NAMALWA (cell line): ENCODE results near the gene TGM2.

Source experiments
- DNase-seq: peaks from one replicate; pipeline ENCODE4 v3.0.0-alpha.2; 2015; ENCODE audit warnings: low spot score

Gene TGM2

DNA sequence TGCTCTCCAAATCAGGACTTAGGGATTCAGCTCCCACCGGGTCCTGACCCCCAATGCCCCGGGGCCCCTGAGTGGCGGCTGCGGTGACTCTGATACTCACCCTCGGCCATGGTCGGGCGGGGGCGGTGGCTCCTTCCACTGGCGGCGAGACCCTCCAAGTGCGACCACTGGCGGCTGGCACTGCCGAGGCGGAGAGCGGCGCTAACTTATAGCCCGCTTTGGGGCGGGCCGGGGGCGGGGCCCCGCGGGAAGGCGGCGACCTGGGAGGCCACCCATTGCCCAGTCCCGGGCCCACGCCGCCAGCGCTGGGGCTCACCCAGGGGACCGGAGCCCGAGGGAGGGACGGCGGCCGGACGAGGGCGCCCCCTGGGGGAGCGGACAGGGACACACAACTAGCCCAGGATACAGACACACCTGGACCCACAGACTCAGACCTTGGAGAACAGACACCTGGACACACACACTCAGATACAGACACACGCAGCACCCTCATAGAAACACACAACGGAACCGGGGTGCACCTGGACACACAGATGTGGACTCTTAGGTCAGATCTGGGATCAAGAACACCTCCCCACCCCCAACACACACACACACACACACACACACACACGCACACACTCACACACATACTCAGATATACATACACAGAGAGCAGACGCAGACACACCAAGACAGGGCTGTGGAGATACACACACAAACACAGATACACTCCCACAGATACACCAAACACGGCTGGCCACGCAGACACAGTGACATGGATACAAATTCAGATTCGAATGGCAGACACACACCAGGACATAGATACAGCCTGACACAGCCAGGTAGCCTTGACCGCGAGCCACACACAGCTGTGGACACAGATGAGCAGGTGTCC is at the start of gene TGM2:
TSS of gene TGM2 (minus strand) at position 182 of the 877 bp plus-strand sequence. CDS start at position 110, 72 bp downstream.
- DNase-seq, result peak; percentile 60

DNA sequence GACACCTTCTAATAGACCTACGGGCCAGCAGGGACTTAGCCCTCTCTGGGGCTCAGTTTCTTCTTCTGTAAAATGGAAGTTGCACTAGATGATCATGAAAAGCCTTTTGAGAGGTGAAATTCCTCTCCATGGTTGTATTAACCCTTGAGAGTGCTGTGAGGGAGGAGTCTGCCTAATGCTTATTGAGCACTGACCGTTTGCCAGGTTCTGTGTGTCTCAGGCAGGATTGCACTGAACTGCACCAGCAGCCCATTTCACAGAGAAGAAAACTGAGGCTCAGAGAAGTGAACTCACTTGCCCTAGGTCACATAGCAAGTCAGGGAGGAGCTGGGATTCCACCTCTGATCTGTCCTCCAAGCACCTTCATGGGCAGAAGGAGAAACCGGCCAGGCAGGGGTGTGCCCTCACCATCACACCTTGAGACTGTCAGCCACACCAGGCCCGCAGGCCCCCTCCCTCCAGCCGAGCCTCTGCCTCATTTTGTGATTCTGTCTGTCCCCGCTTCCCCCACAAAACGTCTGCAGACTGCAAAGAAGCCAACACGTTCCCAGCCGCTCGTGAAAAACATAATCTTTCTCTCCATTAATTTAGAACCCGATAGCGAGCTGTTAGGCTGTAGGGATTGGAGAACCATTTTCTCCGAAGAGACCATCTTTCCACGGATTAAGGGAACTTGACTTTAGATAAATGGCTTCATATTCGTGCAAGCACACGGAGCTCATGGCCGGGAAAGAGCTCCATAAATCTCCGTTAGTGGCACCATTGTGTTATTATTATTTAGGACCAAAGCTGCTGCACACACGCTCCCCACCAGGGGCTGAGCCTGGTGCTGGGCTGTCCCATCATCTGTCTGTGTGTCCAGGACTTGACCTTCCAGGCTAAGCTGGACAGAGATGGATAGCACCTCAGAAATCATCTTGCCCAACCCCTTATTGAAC is 49.5 kb upstream of the TGM2 start:
- no peak for DNase-seq

DNA sequence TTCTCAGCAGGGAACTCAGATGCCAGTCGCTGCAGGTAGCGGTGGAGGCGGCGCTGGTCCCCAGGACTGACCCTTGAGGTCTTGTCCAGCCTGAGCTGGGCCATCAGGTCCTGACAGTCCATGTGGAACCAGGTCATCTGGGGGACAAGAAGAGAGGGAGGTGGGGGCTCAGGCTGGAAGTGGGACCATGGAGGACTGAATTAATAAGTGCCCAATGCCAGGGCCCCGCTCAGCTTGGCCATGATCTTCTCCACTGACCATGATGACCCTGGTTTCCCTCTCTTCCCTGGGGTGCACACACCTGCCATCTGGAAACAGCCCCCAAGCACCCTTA is 48.5 kb upstream of the TGM2 start:
- DNase-seq, result no peak

DNA sequence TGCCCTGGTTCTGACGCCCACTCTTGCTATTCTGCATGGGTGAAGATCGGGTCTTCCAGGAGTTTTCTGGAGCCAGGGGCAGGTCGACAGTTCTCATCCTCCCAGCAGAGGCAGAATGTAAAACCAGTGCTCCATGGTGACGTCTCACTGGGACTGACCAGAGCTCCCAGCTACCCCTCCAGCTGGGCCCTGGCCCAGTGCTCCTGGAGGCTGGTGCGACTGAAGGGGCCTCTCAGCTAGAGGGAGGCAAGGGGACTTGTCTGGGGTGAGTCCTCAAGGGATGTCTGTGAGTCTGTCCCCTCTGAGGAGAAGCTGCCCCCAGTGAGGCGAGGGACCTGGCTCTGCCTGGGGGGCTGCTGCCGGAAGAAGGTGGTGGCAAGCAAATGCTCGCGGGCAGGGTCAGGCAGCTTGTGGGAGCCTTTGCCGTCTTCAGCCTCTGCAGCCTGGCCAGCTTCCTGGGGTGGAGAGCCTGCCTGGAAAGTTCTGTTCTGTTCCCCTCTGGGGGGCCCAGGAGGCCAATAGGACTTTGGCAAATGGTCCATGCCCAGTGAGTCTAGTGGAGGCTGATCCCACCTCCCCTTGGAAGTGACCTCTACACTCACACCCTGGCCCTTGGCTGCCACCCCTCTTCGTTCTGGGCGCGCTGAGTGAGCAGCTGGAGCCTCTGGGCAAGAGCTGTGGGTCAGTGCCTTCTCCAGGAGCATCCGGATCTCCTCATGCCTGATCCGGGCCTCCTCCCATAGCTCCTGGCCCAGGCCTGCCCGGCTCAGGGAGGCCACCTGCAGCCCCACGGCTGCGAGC is 47.9 kb upstream of the TGM2 start:
- DNase-seq, result no peak

DNA sequence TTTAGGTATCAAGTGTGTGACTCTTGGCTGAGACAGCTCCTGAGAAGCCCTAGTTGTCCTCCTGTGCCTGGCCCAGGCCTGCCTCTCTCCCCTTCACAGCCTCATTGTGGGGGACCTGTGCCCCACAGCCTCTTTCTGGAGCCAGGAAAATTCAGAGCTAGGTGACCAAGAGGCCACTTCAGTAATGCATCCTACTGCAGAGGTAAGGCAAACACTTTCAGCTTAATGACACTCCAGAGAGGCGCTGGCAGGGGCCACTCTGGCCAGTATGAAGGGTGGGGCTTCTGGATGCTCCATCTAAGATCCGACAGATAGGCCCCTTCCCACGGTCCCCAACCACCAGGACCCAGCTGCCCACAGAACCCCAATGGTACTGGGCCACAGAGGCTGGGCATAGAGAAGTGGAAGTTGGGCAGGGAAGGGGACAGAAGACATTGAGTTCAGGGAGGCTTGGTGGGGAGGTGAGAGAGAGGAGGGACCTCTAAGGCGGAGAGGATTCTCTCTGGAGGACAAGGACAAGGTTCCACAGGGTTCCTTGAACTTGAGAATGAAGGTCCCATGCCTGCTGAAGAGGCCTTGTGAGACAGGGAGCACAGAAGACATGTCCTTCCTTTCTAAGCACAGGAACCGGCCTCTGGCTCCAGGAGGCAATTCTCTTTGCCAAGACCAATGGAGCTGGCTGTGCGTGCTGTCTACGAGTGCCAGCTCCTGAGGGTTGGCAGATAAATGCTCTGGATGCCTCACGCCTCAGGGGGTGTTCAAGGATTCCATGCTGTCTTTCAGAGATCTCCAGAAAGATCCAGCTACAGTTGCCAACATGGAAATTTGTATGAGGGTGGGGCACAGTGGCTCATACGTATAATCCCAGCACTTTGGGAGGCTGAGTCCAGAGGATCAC is 46.4 kb upstream of the TGM2 start:
- no peak for DNase-seq

DNA sequence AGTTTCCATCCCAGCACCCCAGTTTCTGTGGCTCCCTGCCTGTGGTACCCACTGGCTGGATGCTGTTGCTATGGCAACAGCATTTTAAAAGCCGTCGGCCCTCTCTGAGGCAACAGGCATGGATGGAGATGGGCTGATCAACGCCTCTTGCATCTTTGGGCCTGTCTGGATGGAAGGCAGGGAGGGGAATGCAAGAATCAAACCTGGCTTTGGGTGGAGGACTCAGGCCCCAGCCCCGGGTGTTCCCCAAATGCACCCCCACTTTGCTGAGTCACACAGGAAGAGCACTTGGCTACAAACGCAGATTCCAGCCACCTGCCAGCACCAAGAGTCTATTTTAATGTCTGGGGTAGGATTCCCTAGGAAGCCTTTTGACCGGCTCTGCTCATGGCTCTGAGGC is 45.7 kb upstream of the TGM2 start:
- no peak for DNase-seq

DNA sequence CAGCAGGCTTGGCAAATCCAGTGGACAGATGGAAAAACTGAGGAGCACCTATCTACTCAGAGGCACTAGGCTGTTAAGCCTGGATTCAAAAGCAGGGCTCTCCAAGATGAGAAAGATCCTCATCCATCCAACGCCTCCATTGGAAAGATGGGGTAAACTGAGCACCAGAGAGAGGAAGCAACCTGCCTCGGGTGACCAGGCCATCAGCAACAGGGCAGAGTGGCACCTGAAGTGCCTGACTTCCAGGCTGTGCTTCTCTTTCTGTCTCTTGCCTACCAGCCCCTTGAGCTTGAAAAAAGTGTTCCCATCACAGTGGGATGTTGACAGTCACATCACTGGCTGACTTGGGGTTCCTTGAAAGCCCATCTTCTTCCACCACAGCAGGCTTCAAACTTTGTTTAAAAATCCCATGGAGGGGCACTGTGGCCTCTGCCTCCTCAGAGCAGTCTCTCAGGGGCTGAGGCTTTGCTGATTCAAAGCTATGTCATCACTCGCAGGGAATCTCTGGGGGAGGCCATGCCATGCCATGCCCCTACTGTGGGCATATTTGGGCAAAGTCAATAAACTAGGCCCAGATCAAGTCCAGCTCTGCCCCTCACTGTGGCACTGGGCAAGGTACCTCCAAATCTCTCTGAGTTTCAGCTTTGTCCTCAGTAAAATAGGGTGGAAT is 44.8 kb upstream of the TGM2 start:
- DNase-seq, result no peak

DNA sequence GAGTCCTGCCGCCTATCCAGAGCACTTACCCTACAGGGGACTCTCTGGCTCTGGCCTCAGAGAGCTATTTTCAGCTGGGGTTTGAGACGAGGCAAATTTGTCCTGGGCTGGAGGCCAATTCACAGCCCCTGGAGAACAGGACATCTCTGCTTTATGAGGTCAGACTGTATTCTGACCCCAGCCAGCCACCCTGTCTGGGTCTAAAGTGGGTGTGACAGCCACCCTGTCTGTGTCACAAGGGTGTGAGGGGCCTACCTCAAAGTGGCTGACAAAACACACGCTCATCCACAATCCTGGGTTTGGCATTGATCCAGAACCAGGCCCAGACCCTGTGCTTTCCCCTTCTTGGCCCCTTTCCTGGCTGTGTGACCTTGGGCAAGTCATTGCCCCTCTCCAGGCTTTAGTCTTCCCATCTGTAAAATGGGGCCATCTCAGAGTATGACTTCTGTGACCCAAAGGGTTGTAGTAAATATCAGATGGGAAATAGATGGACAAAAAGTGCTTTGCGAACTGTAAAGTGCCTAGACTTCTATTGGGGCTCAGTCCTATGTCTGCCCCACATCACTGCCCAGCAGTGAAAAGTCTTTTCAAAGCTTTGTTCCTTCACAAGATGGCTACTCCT is 44.1 kb upstream of the TGM2 start:
- DNase-seq, result no peak

DNA sequence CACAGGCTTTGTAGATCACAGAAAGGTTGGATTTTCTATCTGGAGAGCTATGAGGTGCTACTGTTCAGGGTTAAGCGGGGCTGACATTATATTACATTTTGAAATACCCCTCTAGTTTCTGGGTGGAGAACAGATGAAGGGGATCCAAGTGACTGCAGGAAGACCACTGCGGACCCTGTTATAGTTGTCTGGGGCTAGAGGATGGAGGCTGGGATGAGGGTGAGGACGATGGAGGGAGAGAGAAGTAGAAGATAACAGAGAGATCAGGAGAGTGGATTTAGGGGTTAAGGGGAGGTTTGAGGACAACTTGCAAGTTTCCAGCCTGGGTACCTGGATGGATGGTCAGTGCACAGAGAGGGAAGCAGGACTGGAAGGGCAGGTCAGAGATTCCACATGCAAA is 43.5 kb upstream of the TGM2 start:
- DNase-seq, result no peak

DNA sequence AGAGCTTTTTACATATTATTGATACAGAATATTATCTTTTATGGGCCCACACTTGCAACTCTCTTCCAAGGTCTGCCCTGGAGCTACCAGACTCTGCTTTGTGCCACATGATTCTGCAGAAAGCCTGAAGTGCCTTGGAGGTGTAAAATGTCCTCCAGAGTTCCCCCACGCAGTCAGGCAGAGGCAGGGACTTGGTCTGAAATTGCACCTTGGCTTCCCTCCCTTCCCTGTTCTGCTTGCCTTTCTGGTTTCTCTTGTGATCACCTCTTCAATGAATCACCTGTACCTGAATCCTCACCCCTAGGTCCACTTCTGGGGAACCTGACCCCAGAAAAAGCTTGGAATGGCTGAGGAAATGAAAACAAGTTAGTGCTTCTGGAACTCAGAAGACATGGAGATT is 43.0 kb upstream of the TGM2 start:
- DNase-seq, result no peak

DNA sequence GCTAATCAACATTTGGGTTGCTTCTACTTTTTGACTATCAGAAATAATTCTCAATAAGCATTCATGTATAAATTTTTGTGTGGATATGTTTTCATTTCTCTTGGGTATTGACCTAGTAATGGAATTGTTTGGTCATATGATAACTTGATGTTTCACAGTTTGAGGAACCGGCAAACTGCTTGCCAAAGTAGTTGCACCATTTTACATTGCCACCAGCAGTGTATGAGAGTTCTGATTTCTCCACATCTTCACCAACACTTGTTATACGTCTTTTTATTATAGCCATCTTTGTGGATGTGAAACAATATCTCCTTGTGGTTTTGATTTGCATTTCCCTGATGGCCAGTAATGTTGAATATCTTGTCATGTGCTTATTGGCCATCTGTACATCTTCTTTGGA is 42.6 kb upstream of the TGM2 start:
- DNase-seq, result no peak

DNA sequence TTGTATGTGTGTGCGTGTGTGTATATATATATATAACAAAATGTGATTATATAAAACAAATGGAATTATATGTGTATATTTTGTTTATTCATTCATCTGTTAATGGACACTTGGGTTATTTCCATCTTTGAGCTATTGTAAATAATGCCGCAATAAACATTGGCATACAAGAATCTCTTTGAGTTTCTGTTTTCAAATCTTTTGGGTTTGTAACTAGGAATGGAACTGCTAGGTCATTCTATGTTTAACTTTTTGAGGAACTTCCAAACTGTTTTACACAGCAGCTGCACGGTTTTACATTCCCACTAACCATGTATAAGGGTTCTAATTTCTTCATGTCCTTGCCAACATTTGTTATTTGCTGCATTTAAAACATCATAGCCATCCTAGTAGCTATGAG is 39.9 kb upstream of the TGM2 start:
- DNase-seq, result no peak

DNA sequence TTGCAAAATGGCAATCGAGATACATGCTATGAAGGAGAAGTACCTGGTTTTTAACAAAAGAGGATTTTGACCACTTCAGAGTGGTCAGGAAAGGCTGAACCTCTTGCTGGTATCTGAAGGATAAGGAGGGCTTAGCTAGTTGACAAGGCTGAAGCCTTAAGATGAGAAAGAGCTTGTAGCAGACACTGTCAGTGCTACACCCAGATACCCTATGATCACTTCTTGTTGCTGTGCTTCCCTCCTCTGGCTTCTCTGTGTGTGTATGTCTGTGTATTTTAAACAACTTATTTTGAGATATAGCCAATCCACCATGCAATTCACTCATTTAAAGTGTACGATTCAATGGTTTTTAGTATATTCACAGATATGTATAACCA is 38.9 kb upstream of the TGM2 start:
- no peak for DNase-seq

DNA sequence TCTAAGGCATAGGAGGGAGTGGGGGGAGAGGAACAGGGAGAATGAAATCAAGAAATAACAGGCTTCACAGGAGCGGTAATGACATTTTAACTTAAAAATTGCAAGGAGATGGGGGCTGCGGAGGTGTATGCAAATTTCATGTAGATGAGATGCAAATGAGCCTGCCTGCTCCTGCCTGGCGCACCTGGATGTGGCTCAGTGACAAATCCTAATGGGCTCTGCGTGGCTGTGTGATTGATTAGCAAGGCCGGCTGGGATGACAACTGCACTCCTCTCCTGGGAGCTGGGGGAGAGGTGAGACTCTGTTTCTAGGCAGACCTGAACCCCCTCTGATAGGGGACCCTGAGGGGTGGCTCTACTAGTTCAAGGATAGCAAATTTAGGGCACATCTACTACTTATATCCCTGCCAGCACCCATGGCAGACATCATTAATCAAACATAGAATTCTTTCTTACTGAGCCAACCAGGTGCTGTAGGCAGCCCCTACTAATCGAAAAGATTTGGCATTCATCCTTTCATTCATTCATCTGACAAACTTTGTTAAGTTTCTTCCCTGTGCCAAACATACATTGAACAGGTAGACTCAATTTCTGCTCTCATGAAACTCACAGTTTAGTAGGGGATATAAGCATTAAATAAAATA is 38.4 kb upstream of the TGM2 start:
- no peak for DNase-seq

DNA sequence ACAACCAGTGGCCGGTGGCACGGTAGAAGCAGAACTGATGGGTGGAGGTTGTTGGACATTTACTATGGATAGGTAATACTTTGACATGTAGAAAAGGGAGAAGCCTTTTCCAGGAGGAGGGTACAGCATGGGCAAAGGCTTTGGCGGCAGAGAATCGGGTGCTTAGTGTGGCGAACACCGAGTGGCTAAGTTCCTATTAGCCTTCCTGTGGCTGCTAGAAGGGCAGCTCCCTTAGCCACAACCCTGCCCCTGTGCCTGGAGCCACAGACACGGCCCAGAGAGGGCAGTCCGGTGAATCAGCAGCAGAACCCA is 37.9 kb upstream of the TGM2 start:
- no peak for DNase-seq

DNA sequence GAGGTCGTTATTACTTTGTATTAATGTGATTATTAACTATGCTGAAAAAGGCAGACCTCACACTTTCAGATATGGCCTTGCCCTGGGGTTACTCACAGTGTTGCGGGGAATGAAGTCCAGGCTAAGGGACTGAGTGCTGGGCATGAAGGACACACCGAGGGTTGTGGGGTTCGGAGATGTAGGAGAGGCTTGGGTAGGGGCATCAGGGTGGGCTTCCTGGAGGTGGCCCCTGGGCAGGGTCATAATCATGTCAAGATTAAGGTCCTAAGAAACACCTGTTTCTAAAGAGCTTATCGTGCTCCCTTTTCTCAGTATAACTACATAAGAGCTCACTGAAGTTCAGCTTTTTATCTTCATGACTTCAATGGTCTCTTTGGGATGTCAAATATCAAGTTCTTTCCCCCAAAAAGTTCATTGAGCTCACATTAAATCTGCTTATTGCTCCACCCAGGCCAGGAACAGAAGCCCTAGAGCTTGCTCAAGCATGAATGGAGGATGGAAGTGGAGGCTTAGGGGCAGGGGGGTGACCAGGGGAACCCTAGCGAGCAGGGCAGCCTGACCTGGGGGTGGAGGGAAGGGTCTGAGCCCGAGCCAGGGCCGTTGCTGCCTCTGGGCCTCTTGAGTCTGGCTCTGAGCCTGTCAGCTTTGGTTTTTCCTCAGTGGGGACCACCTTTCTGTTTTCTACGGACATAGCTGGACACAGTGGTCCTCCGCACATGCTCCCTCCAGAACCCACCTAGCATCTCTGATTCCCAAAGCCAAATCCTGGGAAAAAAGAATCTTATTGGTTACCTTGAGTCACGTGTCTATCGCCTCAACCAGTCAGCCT is 37.3 kb upstream of the TGM2 start:
- DNase-seq, result no peak

DNA sequence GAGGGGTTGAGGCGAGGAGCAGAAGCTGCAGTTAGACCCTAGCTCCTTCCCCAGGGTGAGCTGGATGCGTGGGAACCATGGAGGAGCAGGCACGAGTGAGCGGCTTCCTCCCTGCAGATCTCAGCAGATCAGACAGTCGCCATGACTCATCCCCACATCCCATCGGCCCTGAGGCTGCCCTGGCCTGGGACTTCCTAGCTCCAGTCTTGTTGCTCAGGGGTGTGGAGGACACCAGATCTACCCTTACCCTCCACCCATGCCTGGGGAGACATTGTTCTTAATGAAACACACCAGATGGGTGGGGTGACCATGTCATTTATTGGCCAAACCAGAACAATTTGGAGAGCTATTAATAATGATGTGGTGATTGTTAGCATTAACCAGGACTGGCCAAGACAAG is 36.3 kb upstream of the TGM2 start:
- no peak for DNase-seq

DNA sequence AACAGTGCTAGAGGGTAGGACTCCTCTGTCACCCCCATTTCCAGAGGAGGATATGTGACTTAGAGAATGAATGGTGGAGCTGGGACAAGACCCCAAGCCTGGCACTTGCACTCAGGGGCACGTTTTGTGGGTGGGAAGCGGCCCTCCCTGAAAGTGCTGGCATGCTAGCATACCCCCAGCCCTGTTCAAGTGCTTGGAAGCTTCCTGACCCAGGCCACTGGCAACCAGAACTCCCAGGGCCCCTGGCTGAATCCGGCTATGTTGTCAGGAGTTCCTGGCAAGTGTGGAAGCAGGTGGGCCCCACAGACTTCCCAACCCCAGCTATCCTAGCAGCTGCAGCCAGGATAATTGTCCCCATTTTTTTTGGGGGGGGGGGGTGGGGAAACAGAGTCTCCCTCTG is 35.6 kb upstream of the TGM2 start:
- no peak for DNase-seq
